Epithelial cell of esophagus (primary cell): ENCODE data around the gene PLEKHA7.

Experiments used
- DNase-seq: peaks from one replicate; pipeline ENCODE4 v3.0.0; 2010; ENCODE audit warnings: low read depth
- H3K4me3 ChIP-seq: 2 replicates; pipeline ENCODE4 v1.5.1; 2011; ENCODE audit warnings: mild to moderate bottlenecking, low read length, control low read depth
- CTCF ChIP-seq: IDR thresholded peaks from 2 replicates; pipeline ENCODE4 v1.5.1; 2011; ENCODE audit warnings: low read depth, mild to moderate bottlenecking, low read length, control low read depth, inconsistent platforms; ENCODE audit not compliant: insufficient read depth; ENCODE audit errors: missing control alignments

PLEKHA7 gene

GRCh38 chr11:16958833-16959232, 55.4 kb downstream of the PLEKHA7 start:
- H3K4me3 ChIP-seq, result no peak overlapping the region
- TF ChIP-seq CTCF, result no peak
- DNase-seq, result no peak

- no peak overlapping the region for H3K4me3 ChIP-seq
- peak; percentile 66 for DNase-seq
- TF ChIP-seq CTCF, result no peak
Observed at GRCh38 chr11:16956538-16957153, 57.6 kb downstream of the PLEKHA7 start.

GRCh38 chr11:16953663-16954062, 60.6 kb downstream of the PLEKHA7 start:
- TF ChIP-seq CTCF, result no peak
- no peak for DNase-seq
- H3K4me3 ChIP-seq, result no peak overlapping the region

GRCh38 chr11:16946477-16947282, 67.5 kb downstream of the PLEKHA7 start:
- no peak for TF ChIP-seq CTCF
- no peak for DNase-seq
- H3K4me3 ChIP-seq, result no peak overlapping the region

- TF ChIP-seq CTCF, result peak; percentile 93
- peak; percentile 77 for DNase-seq
- no peak overlapping the region for H3K4me3 ChIP-seq
Observed at GRCh38 chr11:16945671-16946469, 68.3 kb downstream of the PLEKHA7 start.

- no peak for DNase-seq
- no peak for TF ChIP-seq CTCF
- no peak overlapping the region for H3K4me3 ChIP-seq
Observed at GRCh38 chr11:16942911-16943310, 71.3 kb downstream of the PLEKHA7 start.
